Dermis microvascular lymphatic vessel endothelial cell (primary cell): ENCODE results near the gene ALOX12. TPM values are rescaled to one million over a fixed set of nuclear protein-coding genes. Genes with fewer than 3 reads are reported as not detected.
"Not testable (repeated sequence)": the region's sequence is repeated elsewhere in the genome, so short reads cannot be mapped to it uniquely, and the experiment has no call there.

Source experiments
- DNase-seq, 2 donors: peaks; one replicate each; pipeline versions ENCODE4 v3.0.0 to v3.0.0-alpha.2; 2010; ENCODE audit warnings: low read depth in 2 of 2
- total RNA-seq: library from RNA; depleted of rRNA; stranded (reverse); fragments of >200 nt; gene quantifications from 2 replicates; pipeline ENCODE4 v1.2.1, GENCODE V29; 2014

Gene ALOX12
- total RNA-seq, 1 donor from 2014 or later, result not detected

GRCh38 chr17:7045492-7046126, 49.8 kb downstream of the ALOX12 start:
- DNase-seq, result peak; percentile 58 to 77

GRCh38 chr17:7046127-7046724, 50.4 kb downstream of the ALOX12 start:
- no peak for DNase-seq

GRCh38 chr17:7046725-7047397, 51.0 kb downstream of the ALOX12 start:
- DNase-seq, result not testable (repeated sequence)

- no peak for DNase-seq
These were observed 51.7 kb downstream of the ALOX12 start for GRCh38 chr17:7047566-7047965.

- peak in 1 of 2 donors; percentile 30 for DNase-seq
These were observed 53.1 kb downstream of the ALOX12 start for GRCh38 chr17:7048968-7049367.

GRCh38 chr17:7050583-7050982, 54.7 kb downstream of the ALOX12 start:
- not testable (repeated sequence) for DNase-seq

- DNase-seq, result no peak
These were observed 60.5 kb downstream of the ALOX12 start for GRCh38 chr17:7056386-7056785.

GRCh38 chr17:7058831-7059447, 63.1 kb downstream of the ALOX12 start:
- DNase-seq, result peak; percentile 52 to 96

Other genes starting within 250 kb of the ALOX12 start
- gene XAF1, start 240.0 kb upstream of the ALOX12 start, total RNA-seq, result 1.5 and 4.7 TPM in 2 replicates
- 11.6 and 34.6 TPM in 2 replicates for gene FBXO39, start 219.8 kb upstream of the ALOX12 start, total RNA-seq
- gene TEKT1, start 164.3 kb upstream of the ALOX12 start, total RNA-seq, result not detected in 2 replicates
- 42.9 and 71.4 TPM in 2 replicates for gene RNASEK, start 16.6 kb downstream of the ALOX12 start, total RNA-seq
- gene BCL6B, start 27.0 kb downstream of the ALOX12 start, total RNA-seq, result 57.9 and 85.0 TPM in 2 replicates
- gene SLC16A13, start 40.0 kb downstream of the ALOX12 start, total RNA-seq, result 1.4 and 2.0 TPM in 2 replicates
- 1.0 and 1.9 TPM in 2 replicates for gene SLC16A11, start 48.0 kb downstream of the ALOX12 start, total RNA-seq
- 1.8 and 3.5 TPM in 2 replicates for gene CLEC10A, start 84.2 kb downstream of the ALOX12 start, total RNA-seq
- gene ASGR2, start 118.8 kb downstream of the ALOX12 start, total RNA-seq, result under 0.01 TPM in 1 of 2 replicates, not detected in the other
- 14.8 and 26.2 TPM in 2 replicates for gene ASGR1, start 183.3 kb downstream of the ALOX12 start, total RNA-seq
- gene DLG4, start 223.8 kb downstream of the ALOX12 start, total RNA-seq, result 5.3 and 11.4 TPM in 2 replicates
- 219 and 341 TPM in 2 replicates for gene ACADVL, start 223.9 kb downstream of the ALOX12 start, total RNA-seq
- 28.6 and 37.0 TPM in 2 replicates for gene DVL2, start 238.5 kb downstream of the ALOX12 start, total RNA-seq
- 29.7 and 45.6 TPM in 2 replicates for gene PHF23, start 243.4 kb downstream of the ALOX12 start, total RNA-seq
- 92.6 and 197 TPM in 2 replicates for gene GABARAP, start 246.4 kb downstream of the ALOX12 start, total RNA-seq